Measurements from ENCODE around the gene DLG1. TPM values are rescaled to one million over a fixed set of nuclear protein-coding genes. Genes with fewer than 3 reads are reported as not detected.

Gene DLG1
- total RNA-seq, 1 experiment from 2014 or later: 89.8 TPM

DNA sequence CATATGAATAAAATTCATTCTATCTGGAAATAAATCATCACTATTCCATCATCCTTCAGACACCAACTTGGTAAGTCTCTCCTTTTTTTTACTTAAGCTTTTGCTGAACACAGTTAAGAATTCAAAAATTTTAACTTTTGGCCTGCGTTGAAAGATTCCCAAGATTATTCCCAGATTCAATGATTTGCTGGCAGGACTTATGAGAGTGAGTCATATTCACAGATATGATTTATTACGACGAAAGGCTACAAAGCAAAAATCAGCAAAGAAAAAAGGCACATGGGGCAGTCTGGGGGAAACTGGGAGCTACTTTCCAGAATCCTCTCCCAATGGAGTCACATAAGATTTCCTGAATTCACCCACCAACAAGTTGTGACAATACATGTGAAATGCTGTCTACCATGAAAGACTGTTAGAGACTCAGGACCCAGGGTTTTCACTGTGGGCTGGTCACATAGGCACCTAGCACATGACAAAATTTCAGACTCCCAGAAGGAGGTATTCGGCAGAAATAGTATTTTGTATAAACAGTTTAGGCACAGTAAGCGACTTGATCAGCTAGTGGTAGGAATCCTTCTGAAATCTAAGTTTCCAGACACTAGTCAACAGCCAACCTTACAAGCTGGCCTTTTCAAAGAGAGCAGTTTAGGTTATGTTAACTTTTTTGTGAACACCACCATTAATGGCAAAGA lies 82.1 kb downstream of the DLG1 start:
- Histone ChIP-seq H3K27me3 (ENCODE audit: insufficient read depth, low read length) (no peaks in the 10 kb centered on the region), H3K4me2 (ENCODE audit: low read length) (peak overlapping the region; percentile 38), H4K20me1 (ENCODE audit: insufficient read depth) (peaks cover 17% of the 10 kb centered on the region; the same call in 1 of the 2 replicates), H3K36me3 (ENCODE audit: control insufficient read depth in 1 of 2, insufficient read depth in 2 of 2, low read length in 2 of 2) (no peaks in the 10 kb centered on the region), H3K4me1 (ENCODE audit: control insufficient read depth in 1 of 2, insufficient read depth in 2 of 2, low read length in 2 of 2) (peaks cover 11 to 20% of the 10 kb centered on the region in 2 experiments), H3K9me3 (ENCODE audit: control insufficient read depth in 1 of 2, insufficient read depth in 1 of 2, low read depth in 1 of 2, low read length in 2 of 2) (no peaks in the 10 kb centered on the region), H3K4me3 (replicated peaks in 1 of 2; ENCODE audit: low read depth in 1 of 2, low read length in 2 of 2) (no peak overlapping the region), H3K79me2 (ENCODE audit: insufficient read depth, low read length) (peaks cover 100% of the 10 kb centered on the region), H3K27ac (ENCODE audit: low read depth, low read length) (peak overlapping the region; percentile 11; the same call in 1 of the 2 replicates), H2AFZ (ENCODE audit: low read depth, low read length, poor library complexity, severe bottlenecking) (no peak overlapping the region), H3K9me2 (ENCODE audit: insufficient read depth) (no peaks in the 10 kb centered on the region), H3K9ac (ENCODE audit: low read length) (peak overlapping the region; percentile 22; the same call in 1 of the 2 replicates)
- intact Hi-C loops (cut with micrococcal nuclease): no loop called here
- CTCF ChIA-PET: no interaction called here
- BruUV-seq (replicated peaks): no TSS peak
- POLR2A ChIA-PET: no interaction called here
- DNase-seq (ENCODE audit: low read depth, low spot score): no peak
- TF ChIP-seq YY1 (IDR thresholded peaks at IDR 0.05; ENCODE audit: extremely low read depth, insufficient replicate concordance, low read depth, low read length) (no peak), JUND (IDR thresholded peaks at IDR 0.05) (peak; percentile 27; the same call in 1 of the 2 replicates), POLR2A (IDR thresholded peaks at IDR 0.05; ENCODE audit: borderline replicate concordance, extremely low read depth, insufficient read depth, insufficient read length) (no peak), SP1 (IDR thresholded peaks at IDR 0.05; ENCODE audit: low read depth) (no peak), CBX3 (IDR thresholded peaks at IDR 0.05; ENCODE audit: low read depth) (0 out of 2 replicates have a peak, but pooled peaks have one; percentile 39), EGR1 (IDR thresholded peaks at IDR 0.05; ENCODE audit: low read depth) (no peak), RAD21 (IDR thresholded peaks at IDR 0.05; ENCODE audit: low read depth) (no peak), TCF7L2 (IDR thresholded peaks at IDR 0.05; ENCODE audit: borderline replicate concordance, extremely low read depth, insufficient read depth, insufficient read length) (no peak), SIN3A (IDR thresholded peaks at IDR 0.05; ENCODE audit: low read depth) (no peak), FOSL1 (IDR thresholded peaks at IDR 0.05; ENCODE audit: low read depth) (peak; percentile 29; the same call in 1 of the 2 replicates), EZH2 (IDR thresholded peaks at IDR 0.05) (no peak)
- TF ChIP-seq, protein P1, sequence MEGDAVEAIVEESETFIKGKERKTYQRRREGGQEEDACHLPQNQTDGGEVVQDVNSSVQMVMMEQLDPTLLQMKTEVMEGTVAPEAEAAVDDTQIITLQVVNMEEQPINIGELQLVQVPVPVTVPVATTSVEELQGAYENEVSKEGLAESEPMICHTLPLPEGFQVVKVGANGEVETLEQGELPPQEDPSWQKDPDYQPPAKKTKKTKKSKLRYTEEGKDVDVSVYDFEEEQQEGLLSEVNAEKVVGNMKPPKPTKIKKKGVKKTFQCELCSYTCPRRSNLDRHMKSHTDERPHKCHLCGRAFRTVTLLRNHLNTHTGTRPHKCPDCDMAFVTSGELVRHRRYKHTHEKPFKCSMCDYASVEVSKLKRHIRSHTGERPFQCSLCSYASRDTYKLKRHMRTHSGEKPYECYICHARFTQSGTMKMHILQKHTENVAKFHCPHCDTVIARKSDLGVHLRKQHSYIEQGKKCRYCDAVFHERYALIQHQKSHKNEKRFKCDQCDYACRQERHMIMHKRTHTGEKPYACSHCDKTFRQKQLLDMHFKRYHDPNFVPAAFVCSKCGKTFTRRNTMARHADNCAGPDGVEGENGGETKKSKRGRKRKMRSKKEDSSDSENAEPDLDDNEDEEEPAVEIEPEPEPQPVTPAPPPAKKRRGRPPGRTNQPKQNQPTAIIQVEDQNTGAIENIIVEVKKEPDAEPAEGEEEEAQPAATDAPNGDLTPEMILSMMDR (IDR thresholded peaks at IDR 0.05 in 2 of 3, conservative IDR thresholded peaks at IDR 0.05 in 1 of 3; ENCODE audit: borderline replicate concordance in 1 of 3, insufficient read depth in 1 of 3, low read depth in 2 of 3, low read length in 2 of 3): no peak
- TF ChIP-seq, protein P2, sequence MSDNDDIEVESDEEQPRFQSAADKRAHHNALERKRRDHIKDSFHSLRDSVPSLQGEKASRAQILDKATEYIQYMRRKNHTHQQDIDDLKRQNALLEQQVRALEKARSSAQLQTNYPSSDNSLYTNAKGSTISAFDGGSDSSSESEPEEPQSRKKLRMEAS (IDR thresholded peaks at IDR 0.05): no peak
- RAD21 ChIA-PET (ENCODE audit: low non-redundant PET in 1 of 2, low total read pairs in 2 of 2, uncharacterized antibody in 2 of 2, unreplicated experiment in 2 of 2): no interaction called here
- peak; percentile 53; the same call in 1 of the 2 replicates for ATAC-seq

All from HCT116 (cell line).